ENCODE data around the gene ACKR2. TPM values are rescaled to one million over a fixed set of nuclear protein-coding genes. Genes with fewer than 3 reads are reported as not detected.
A peak's percentile ranks its signal among the peaks of the same experiment; 100 is the strongest.

Gene ACKR2
- total RNA-seq, 2 donors from 2014 or later, result 1.1 to 1.2 TPM

DNA sequence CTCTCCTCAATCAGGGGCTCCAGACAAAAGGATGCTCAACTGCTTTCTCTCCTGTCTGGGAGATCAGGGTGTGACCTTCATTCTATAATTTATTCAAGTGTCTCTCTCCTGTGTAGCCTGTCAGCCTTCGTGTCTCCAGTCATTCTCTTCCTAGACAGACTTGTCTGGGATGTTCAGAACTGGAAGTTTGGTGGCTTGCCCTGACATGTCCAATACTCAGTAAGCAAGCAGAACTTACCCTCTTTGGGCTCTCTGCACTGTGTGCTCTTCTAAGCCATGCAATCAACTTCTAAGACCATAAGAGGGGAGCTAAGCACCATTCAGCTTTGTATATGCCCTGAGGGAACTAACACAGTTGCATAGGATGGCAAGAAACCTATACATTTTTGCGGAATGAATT, 14.1 kb downstream of the ACKR2 start:
- Mint-ChIP-seq H3K9me3 (no peaks in the 10 kb centered on the region), H3K27ac (no peak overlapping the region), H3K4me3 (no peak overlapping the region), H3K27me3 (ENCODE audit: low read depth) (peaks cover 7% of the 10 kb centered on the region), H3K36me3 (ENCODE audit: insufficient read depth in 2 of 2) (no peaks in the 10 kb centered on the region), H3K4me1 (ENCODE audit: low read depth) (no peaks in the 10 kb centered on the region)
- ATAC-seq (replicated peaks in 1 of 2) (no peak), DNase-seq (no peak)

DNA sequence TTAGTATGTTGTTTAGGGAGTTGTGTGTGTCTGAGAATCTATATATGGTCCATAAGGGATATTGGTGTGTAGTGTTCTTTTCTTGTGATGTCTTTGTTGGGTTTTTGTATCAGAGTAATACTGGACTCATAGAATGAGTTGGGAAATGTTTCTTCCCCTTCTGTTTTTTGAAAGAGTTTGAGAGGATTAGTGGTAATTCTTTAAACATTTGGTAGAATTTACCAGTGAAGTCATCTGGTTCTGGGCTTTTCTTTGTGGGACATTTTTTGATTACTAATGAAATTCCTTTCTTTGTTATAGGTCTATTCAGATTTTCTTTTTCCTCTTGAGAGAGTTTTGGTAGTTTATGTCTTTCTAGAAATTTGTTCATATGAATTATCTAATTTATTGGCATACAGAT, 16.9 kb downstream of the ACKR2 start:
- peaks cover under 1% of the 10 kb centered on the region for H3K4me1 Mint-ChIP-seq (ENCODE audit: low read depth)

DNA sequence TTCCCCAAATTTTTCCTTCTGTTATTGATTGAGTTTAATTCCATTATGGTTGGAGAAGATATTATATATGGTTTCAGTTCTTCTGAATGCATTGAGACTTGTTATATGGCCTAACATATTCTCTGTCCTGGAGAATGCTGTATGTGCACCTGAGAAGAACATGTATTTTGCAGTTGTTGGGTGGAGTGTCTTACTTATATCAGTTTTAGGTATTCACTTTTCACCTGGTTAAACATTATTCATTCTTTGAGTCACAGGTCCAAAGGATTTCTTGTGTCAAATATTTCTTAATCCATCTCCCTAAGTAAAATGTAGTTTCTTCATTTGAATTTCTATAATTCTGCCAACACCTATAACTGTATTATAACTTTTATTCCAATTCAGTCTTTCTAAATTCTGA, 17.8 kb downstream of the ACKR2 start:
- DNase-seq, result no peak
- no peak overlapping the region for H3K4me3 Mint-ChIP-seq
- H3K9me3 Mint-ChIP-seq, result no peaks in the 10 kb centered on the region
- ATAC-seq (replicated peaks in 1 of 2), result no peak
- H3K4me1 Mint-ChIP-seq (ENCODE audit: low read depth), result peaks cover 7% of the 10 kb centered on the region
- H3K36me3 Mint-ChIP-seq (ENCODE audit: insufficient read depth in 2 of 2), result no peaks in the 10 kb centered on the region
- peaks cover 12% of the 10 kb centered on the region for H3K27me3 Mint-ChIP-seq (ENCODE audit: low read depth)
- H3K27ac Mint-ChIP-seq, result no peak overlapping the region

More for the DNA sequence above, 16.9 kb downstream of the ACKR2 start:
- Mint-ChIP-seq H3K9me3 (no peaks in the 10 kb centered on the region), H3K4me3 (no peak overlapping the region), H3K36me3 (ENCODE audit: insufficient read depth in 2 of 2) (no peaks in the 10 kb centered on the region), H3K27me3 (ENCODE audit: low read depth) (peaks cover 12% of the 10 kb centered on the region), H3K27ac (no peak overlapping the region)
- no peak for DNase-seq
- no peak for ATAC-seq (replicated peaks in 1 of 2)

DNA sequence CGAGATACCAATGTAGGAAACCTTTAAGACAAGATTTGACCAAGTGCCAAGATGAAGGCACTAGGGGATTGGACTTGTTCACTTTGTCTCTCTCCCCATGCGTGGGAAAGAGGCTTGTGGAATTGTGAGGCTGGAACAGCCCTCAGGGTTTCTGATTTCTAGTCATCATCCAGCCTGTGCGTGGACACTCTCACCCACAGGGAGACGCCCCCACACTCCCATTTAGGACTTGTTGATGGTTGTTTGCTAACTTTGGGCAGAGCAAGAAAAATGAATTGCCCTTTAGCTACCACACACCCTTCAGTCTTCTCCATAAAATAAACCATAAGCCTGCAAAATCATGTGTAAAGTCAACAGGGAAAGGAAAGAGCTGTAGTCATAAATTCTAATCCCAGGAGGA, 18.4 kb downstream of the ACKR2 start:
- peaks cover 12% of the 10 kb centered on the region for H3K27me3 Mint-ChIP-seq (ENCODE audit: low read depth)
- no peak overlapping the region for H3K27ac Mint-ChIP-seq
- H3K36me3 Mint-ChIP-seq (ENCODE audit: insufficient read depth in 2 of 2), result no peaks in the 10 kb centered on the region

DNA sequence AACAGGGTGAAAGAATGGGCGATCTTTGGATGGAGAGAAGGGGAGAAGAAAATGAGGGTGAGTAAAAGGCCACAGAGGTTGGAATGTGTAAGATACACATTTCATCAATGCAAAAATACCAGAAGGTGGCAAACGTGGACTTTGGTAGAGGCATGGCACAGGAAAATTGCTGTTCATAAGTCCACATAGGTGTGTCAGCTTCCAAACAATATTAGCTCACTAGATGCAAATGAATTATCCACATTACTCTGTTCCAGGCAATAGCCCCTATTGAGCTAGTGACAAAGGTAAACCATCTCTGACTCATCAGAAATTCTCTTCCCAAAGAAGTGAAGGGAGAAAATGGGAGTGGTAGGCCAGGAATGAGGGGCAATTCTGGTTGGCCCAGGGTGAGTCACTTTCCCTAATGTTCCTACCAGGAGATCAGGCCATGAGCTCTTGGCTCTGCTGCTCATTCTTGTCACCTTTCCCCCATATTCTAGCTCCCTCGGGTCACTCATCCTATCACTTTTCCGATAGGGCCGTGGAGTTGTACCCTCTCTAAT, 19.9 kb downstream of the ACKR2 start:
- H3K36me3 Mint-ChIP-seq (ENCODE audit: insufficient read depth in 2 of 2), result no peaks in the 10 kb centered on the region
- H3K4me3 Mint-ChIP-seq, result no peak overlapping the region
- DNase-seq (no peak), ATAC-seq (replicated peaks in 1 of 2) (no peak)
- peaks cover 7% of the 10 kb centered on the region for H3K4me1 Mint-ChIP-seq (ENCODE audit: low read depth)
- peaks cover 12% of the 10 kb centered on the region for H3K27me3 Mint-ChIP-seq (ENCODE audit: low read depth)
- no peak overlapping the region for H3K27ac Mint-ChIP-seq
- H3K9me3 Mint-ChIP-seq, result no peaks in the 10 kb centered on the region

More for the DNA sequence above, 18.4 kb downstream of the ACKR2 start:
- Mint-ChIP-seq H3K4me1 (ENCODE audit: low read depth) (peaks cover 7% of the 10 kb centered on the region), H3K9me3 (no peaks in the 10 kb centered on the region), H3K4me3 (no peak overlapping the region)
- DNase-seq (no peak), ATAC-seq (replicated peaks in 1 of 2) (no peak)

DNA sequence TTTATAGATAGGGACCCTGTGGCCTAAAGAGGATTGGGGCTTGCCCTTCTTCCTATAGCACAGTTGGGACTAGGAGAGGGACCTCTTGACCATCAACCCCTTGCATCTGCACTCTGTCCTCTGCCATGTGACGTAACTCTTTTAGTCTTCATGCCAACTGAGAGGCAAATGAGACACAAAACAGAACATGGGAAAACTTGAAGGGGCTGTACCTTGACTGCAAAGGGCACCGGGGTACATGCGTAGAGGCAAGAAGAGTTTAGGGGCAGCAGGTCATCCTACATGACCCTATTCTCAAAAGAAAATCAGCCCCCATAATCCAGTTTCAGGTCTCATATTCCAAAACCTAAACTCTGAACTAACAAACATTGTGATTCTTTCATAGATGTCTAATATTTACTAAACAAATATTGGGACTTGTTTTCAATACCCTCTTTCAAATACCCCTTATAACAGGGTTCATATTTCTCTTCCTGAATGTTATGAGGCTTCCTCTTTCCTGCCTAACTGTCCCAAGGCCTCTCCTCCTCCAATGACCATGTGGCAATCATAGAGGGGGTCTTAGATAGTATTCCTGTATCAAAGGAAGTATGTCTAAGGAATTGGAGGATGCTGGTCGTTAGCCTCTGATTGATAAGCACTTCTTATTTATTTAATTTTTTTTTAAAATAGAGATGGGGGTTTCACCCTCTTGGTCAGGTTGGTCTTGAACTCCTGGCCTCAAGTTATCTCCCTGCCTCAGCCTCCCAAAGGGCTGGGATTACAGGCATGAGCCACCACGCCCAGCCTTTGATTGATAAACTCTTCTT, 20.6 kb downstream of the ACKR2 start:
- H3K27ac Mint-ChIP-seq, result no peak overlapping the region
- H3K4me3 Mint-ChIP-seq, result no peak overlapping the region
- no peak for ATAC-seq (replicated peaks in 1 of 2)
- H3K4me1 Mint-ChIP-seq (ENCODE audit: low read depth), result peaks cover 7% of the 10 kb centered on the region
- H3K9me3 Mint-ChIP-seq, result no peaks in the 10 kb centered on the region
- no peaks in the 10 kb centered on the region for H3K36me3 Mint-ChIP-seq (ENCODE audit: insufficient read depth in 2 of 2)
- peaks cover 12% of the 10 kb centered on the region for H3K27me3 Mint-ChIP-seq (ENCODE audit: low read depth)
- DNase-seq, result no peak

DNA sequence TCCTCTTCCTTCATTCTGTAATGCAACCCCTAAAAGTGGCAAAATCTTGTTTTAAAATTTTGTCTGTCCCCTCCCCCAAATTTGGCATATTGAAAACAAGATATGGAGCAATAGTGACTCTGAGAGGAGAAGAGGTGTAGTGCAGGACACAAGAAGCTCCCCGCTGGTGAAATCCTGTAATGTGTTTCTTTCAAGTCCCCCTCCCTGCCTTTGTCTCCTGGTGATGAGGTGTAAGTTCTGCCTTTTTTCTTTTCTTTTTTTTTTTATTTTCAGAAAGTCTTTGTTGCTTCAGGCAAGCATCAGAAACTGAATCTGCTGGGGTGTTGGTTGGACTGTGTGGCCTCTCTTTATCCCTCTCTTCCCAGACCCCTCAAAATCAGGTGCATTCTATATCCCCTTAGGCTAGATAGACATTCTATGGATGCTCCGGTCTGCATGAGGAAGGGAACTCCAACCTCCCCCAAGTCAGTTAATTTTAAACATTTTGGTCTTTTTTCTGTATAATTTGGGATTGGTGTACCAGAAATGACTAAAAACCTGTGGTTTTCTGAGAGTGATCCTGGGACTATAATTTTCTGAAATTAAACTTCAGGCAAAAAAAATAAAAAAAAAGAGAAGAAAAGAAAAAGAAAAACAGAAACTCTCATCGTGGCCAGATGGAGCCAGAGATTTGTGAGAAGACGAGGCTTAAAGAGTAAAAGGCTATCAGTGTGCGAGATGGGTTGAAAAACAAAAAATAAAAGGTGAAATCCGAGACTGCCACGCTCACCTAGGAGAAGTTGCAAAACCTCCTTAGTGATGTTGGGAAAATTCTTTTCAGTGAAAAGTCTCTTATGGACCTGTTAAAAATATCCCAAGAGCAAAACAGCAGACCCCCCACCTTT, 21.4 kb downstream of the ACKR2 start:
- Mint-ChIP-seq H3K27me3 (ENCODE audit: low read depth) (peaks cover 12% of the 10 kb centered on the region), H3K9me3 (no peaks in the 10 kb centered on the region), H3K27ac (no peak overlapping the region), H3K4me3 (no peak overlapping the region), H3K36me3 (ENCODE audit: insufficient read depth in 2 of 2) (no peaks in the 10 kb centered on the region), H3K4me1 (ENCODE audit: low read depth) (peaks cover 7% of the 10 kb centered on the region)
- ATAC-seq (replicated peaks in 1 of 2), result no peak
- no peak for DNase-seq

DNA sequence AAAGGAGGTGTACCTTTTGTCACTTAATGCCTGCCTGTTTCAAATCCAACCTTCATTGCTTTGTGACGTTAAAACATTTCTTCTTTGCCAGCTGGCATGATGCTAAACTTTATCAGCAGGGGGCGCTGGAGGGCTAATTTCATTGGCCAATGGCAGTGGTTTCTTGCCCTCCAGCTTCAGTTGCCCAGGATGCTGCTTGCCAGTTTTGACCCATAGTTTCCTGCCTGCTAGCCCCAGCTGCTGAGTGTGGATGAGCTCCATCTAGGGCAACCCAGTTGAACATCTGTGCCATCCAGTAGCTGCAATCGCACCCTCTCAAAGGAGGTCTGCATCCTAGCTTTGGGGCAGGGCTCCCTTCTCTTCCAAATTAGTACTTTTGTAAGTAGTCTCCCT, 22.1 kb downstream of the ACKR2 start:
- H3K4me3 Mint-ChIP-seq, result no peak overlapping the region
- no peaks in the 10 kb centered on the region for H3K36me3 Mint-ChIP-seq (ENCODE audit: insufficient read depth in 2 of 2)
- no peaks in the 10 kb centered on the region for H3K9me3 Mint-ChIP-seq
- peaks cover 7% of the 10 kb centered on the region for H3K4me1 Mint-ChIP-seq (ENCODE audit: low read depth)
- H3K27me3 Mint-ChIP-seq (ENCODE audit: low read depth), result peaks cover 12% of the 10 kb centered on the region
- no peak overlapping the region for H3K27ac Mint-ChIP-seq
- DNase-seq (peak; percentile 81 to 86), ATAC-seq (replicated peaks in 1 of 2) (peak; percentile 82 to 90)

DNA sequence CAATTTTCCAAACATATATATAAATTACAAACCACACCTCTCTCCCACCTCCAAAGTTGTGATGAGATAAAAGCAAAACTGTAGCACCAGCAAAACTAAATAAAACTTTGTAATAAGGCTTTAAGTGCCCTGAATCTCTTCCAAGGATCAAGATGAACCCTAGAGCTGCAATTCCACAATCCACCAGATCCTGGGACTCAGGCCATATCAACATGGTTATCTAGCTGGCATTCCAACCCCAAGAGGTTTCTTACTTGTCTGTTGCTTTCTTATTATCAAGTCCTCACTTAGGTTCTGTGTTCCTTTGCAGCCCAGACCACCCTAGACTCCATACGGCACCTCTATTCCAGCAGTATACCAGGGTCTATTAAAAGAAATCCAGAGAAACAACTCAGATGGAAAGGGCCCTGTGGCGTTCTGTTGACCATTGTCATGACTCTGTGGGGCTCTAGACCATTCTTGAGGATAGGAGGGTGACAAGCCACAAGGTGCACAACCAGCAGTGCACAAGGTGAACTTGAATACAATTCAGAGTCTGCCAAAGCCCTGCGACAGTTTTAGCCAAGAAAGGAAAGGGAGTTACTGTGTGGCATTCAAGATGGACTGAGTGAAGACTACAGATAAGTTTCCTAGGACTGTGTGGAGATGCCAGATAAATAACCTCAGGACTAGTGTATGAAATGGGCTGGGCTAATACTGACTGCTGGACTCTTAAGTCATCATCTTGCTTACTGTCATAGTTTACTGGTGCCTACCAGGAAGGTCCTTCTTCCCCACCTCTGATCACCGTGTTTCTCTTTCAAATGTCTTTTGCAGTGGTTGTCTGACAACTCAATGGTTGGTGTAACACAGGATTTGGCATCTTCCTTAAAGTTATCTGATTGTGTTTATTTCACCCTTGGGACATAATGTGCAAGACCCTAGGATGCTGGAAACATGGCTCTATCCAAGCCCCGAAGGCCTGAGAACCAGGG, 27.2 kb downstream of the ACKR2 start:
- H3K27me3 Mint-ChIP-seq (ENCODE audit: low read depth), result peaks cover 6% of the 10 kb centered on the region
- H3K36me3 Mint-ChIP-seq (ENCODE audit: insufficient read depth in 2 of 2), result no peaks in the 10 kb centered on the region
- no peak for DNase-seq
- H3K4me1 Mint-ChIP-seq (ENCODE audit: low read depth), result peaks cover 4% of the 10 kb centered on the region
- no peaks in the 10 kb centered on the region for H3K9me3 Mint-ChIP-seq
- H3K4me3 Mint-ChIP-seq, result no peak overlapping the region
- no peak for ATAC-seq (replicated peaks in 1 of 2)
- no peak overlapping the region for H3K27ac Mint-ChIP-seq

DNA sequence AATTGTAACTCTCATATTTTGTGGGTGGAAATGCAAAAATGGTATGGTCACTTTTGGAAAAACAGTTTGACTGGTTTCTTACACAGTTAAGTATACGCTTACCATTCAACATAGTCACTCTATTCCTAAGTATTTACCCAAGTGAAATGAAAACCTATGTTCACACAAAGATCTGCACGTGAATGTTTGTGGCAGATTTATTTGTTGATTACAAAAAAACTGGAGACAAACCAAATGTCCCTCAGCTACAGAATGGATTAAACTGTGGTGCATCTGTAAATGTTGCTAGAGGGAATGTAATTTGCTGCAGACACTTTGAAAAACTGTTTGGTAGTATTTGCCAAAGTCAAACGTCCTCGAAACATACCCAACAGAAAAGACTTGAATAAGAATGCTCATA, 29.3 kb downstream of the ACKR2 start:
- Mint-ChIP-seq H3K27ac (no peak overlapping the region), H3K4me1 (ENCODE audit: low read depth) (no peaks in the 10 kb centered on the region), H3K9me3 (no peaks in the 10 kb centered on the region), H3K36me3 (ENCODE audit: insufficient read depth in 2 of 2) (no peaks in the 10 kb centered on the region), H3K27me3 (ENCODE audit: low read depth) (peaks cover 6% of the 10 kb centered on the region), H3K4me3 (no peak overlapping the region)
- ATAC-seq (replicated peaks in 1 of 2) (no peak), DNase-seq (no peak)

DNA sequence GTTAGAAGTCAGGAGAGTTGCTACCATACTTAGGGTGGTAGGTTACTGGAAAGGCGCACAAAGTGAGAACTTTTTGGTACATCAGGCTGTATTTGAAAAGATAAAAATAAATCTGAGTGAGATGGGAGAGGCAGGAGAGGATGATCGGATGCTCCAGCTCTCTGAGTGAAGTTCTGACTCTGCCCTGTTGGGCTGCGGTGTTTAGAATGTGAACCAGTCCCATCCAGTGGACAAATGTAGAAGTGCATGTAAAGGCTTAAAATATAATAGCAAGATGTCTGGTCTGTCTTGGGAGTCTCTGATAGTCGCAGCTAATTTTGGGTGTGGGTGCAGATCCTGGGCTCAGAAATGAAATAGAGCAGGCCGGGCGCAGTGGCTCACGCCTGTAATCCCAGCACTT, 30.4 kb downstream of the ACKR2 start:
- no peak overlapping the region for H3K4me3 Mint-ChIP-seq
- H3K4me1 Mint-ChIP-seq (ENCODE audit: low read depth), result no peaks in the 10 kb centered on the region
- H3K27me3 Mint-ChIP-seq (ENCODE audit: low read depth), result peaks cover 6% of the 10 kb centered on the region
- no peaks in the 10 kb centered on the region for H3K9me3 Mint-ChIP-seq
- no peaks in the 10 kb centered on the region for H3K36me3 Mint-ChIP-seq (ENCODE audit: insufficient read depth in 2 of 2)
- peak; percentile 83 to 88 for ATAC-seq (replicated peaks in 1 of 2)
- DNase-seq, result peak; percentile 27 to 29
- no peak overlapping the region for H3K27ac Mint-ChIP-seq

DNA sequence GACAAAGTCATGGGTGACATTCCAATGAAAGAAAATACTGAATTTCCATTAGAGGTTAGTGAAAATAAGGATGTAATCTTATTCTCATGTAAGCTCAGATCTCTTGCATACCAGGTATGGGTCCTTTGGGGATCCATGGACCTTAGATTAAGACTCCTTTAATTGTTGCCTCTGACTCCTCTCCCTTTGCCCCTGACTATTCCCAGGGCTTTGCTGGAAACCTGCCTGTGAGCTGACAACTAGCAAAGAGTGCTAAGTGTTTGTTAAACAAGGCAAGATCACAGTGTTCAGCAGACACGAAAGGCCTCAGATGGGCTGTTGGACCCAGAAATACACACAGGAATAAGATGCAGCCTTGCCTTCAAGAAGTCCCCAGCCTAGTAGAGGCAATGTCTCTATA, 32.1 kb downstream of the ACKR2 start:
- DNase-seq (no peak), ATAC-seq (replicated peaks in 1 of 2) (no peak)
- H3K27ac Mint-ChIP-seq, result no peak overlapping the region
- H3K9me3 Mint-ChIP-seq, result no peaks in the 10 kb centered on the region
- peaks cover 6% of the 10 kb centered on the region for H3K27me3 Mint-ChIP-seq (ENCODE audit: low read depth)
- no peaks in the 10 kb centered on the region for H3K4me1 Mint-ChIP-seq (ENCODE audit: low read depth)
- no peak overlapping the region for H3K4me3 Mint-ChIP-seq
- H3K36me3 Mint-ChIP-seq (ENCODE audit: insufficient read depth in 2 of 2), result no peaks in the 10 kb centered on the region
